H1 (cell line): ENCODE results near the gene ANKRD12.

Experiments used
- ATF2 ChIP-seq: IDR thresholded peaks from 2 replicates; pipeline ENCODE4 v1.6.1; 2012; ENCODE audit warnings: low read length, inconsistent platforms
- BCL11A ChIP-seq, 2 experiments: IDR thresholded peaks; one replicate each; pipeline ENCODE4 v1.6.1; 2011; ENCODE audit warnings: low read depth in 2 of 2, low read length in 2 of 2, mild to moderate bottlenecking in 2 of 2
- CTCF ChIP-seq, 3 experiments: IDR thresholded peaks; 1 replicate in 2 of 3; 2 replicates in 1 of 3; pipeline versions ENCODE4 v1.5.1 to v1.6.1; 2011; ENCODE audit warnings: low read length in 3 of 3, mild to moderate bottlenecking in 3 of 3, inconsistent platforms in 2 of 3, low read depth in 1 of 3, moderate library complexity in 1 of 3; ENCODE audit not compliant: insufficient read depth in 1 of 3; ENCODE audit errors: control extremely low read depth in 1 of 3
- E2F6 ChIP-seq: IDR thresholded peaks from 2 replicates; pipeline ENCODE4 v1.6.1; 2012; ENCODE audit warnings: inconsistent platforms
- JUND ChIP-seq: IDR thresholded peaks from 2 replicates; pipeline ENCODE4 v1.6.1; 2011; ENCODE audit warnings: mild to moderate bottlenecking, improper control_type of control experiment, low read length
- RFX5 ChIP-seq: IDR thresholded peaks from 2 replicates; pipeline ENCODE4 v1.6.1; 2011; ENCODE audit warnings: low read depth, low read length, improper control_type of control experiment, borderline replicate concordance
- SUZ12 ChIP-seq: fragments of 200-600 bp; sonication (generic); IDR thresholded peaks from 2 replicates; pipeline ENCODE4 v1.6.1; 2012; ENCODE audit warnings: mild to moderate bottlenecking, inconsistent platforms, low read length, moderate library complexity, mixed read lengths
- USF2 ChIP-seq: IDR thresholded peaks from 2 replicates; pipeline ENCODE4 v1.6.1; 2011; ENCODE audit warnings: low read length, improper control_type of control experiment
- ZNF274 ChIP-seq: IDR thresholded peaks from 2 replicates; pipeline ENCODE4 v1.7.0; 2012; ENCODE audit warnings: low read length, borderline replicate concordance; ENCODE audit errors: extremely low read depth

GRCh38 chr18:9108911-9109310, 27.7 kb upstream of the ANKRD12 start:
- no peak for TF ChIP-seq USF2
- TF ChIP-seq BCL11A (IDR thresholded peaks at IDR 0.05; ENCODE audit: low read depth in 2 of 2, low read length in 2 of 2) = no peak
- no peak for TF ChIP-seq RFX5
- no peak for TF ChIP-seq CTCF (IDR thresholded peaks at IDR 0.05; ENCODE audit: control extremely low read depth in 1 of 3, insufficient read depth in 1 of 3, low read depth in 1 of 3, low read length in 3 of 3)
- TF ChIP-seq ZNF274 = no peak
- no peak for TF ChIP-seq E2F6
- TF ChIP-seq JUND = no peak
- TF ChIP-seq SUZ12 = no peak
- no peak for TF ChIP-seq ATF2
